Fibroblast of pulmonary artery (primary cell): ENCODE data around the gene B4GALNT4.

ENCODE experiments used
- DNase-seq: peaks from one replicate; pipeline ENCODE4 v3.0.0-alpha.2; 2010; ENCODE audit warnings: low read depth
- H3K4me3 ChIP-seq: replicated peaks from 2 replicates; pipeline ENCODE4 v1.5.1; 2011; ENCODE audit warnings: low read depth, mild to moderate bottlenecking, control low read depth, low read length, moderate library complexity
- TF ChIP-seq, protein P1 (sequence below): IDR thresholded peaks from 2 replicates; pipeline ENCODE4 v1.5.1; 2011; ENCODE audit warnings: mild to moderate bottlenecking, control low read depth, low read length, inconsistent platforms; ENCODE audit errors: missing control alignments

B4GALNT4 gene

DNA sequence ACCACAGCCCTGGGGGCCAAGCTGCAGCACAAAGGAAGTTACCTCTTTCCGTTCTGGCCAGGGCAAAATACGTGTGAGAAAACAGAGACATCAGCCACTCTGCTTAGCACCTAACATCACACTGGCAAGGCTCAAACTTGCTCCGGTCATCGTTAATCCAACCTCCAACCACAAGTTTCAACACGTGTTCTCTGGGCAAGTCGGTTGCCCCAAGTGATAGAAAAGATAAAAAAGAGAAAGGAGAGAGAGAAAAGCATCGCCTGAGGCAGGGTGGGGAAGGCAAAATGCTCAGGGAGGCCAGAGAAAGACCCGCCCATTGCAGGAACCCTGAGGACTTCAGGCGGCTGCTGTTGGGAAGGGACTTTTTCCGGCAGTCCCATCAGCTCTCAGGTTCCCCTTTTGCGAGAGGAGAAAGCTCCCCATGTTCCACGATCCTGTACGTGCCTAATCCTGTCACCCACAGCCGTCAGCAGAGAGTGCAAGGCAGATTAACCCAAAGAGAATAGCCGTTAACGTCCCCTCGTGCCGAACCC is 18.5 kb upstream of the B4GALNT4 start:
- DNase-seq = no peak
- TF ChIP-seq, protein P1, sequence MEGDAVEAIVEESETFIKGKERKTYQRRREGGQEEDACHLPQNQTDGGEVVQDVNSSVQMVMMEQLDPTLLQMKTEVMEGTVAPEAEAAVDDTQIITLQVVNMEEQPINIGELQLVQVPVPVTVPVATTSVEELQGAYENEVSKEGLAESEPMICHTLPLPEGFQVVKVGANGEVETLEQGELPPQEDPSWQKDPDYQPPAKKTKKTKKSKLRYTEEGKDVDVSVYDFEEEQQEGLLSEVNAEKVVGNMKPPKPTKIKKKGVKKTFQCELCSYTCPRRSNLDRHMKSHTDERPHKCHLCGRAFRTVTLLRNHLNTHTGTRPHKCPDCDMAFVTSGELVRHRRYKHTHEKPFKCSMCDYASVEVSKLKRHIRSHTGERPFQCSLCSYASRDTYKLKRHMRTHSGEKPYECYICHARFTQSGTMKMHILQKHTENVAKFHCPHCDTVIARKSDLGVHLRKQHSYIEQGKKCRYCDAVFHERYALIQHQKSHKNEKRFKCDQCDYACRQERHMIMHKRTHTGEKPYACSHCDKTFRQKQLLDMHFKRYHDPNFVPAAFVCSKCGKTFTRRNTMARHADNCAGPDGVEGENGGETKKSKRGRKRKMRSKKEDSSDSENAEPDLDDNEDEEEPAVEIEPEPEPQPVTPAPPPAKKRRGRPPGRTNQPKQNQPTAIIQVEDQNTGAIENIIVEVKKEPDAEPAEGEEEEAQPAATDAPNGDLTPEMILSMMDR = no peak
- H3K4me3 ChIP-seq = no peak overlapping the region

DNA sequence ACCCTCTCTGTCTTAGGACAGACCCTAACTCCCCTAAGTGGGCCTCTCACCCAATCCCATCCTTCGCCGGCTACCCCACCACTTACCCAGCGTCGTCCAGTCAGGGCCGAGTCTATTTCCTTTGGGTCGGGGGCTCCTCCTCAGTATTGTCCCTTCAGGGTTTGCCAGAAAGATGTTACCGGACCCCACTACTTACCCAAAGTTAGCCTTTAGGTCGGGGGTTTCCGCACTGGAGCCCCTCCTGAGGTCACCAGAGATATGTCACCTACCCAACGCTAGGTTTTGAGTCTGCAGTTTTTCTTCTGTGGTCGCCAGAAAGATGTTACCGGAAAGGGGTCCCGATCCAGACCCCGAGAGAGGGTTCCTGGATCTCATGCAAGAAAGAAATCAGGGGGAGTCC is 17.9 kb upstream of the B4GALNT4 start:
- no peak for DNase-seq
- H3K4me3 ChIP-seq = no peak overlapping the region
- TF ChIP-seq, protein P1 = no peak

DNA sequence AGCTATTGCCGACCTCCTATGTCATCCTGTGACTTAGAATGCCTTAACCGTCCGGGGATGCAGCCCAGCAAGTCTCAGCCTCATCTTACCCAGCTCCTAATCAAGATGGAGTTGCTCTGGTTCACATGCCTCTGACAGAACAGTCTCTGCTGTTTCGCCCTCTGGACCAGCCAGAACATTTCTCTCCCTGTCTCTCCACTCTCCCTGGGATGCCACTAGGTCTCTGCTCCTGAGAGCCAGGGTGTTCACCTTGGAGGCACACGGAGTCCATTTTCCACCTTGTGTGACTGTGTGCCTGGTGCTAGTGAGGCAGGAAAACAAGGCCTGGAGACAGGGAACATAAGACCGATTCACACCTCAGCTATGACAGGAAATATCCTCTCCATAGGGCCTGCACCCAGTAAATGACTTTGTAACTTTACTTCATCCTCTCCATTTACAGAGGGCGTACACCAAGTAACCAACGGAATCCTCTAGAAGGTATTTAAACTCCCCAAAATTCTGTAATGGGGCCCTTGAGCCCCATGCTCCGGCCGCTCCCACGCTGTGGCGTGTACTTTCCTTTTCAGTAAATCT is 16.8 kb upstream of the B4GALNT4 start:
- H3K4me3 ChIP-seq = no peak overlapping the region
- no peak for DNase-seq
- TF ChIP-seq, protein P1 = no peak

DNA sequence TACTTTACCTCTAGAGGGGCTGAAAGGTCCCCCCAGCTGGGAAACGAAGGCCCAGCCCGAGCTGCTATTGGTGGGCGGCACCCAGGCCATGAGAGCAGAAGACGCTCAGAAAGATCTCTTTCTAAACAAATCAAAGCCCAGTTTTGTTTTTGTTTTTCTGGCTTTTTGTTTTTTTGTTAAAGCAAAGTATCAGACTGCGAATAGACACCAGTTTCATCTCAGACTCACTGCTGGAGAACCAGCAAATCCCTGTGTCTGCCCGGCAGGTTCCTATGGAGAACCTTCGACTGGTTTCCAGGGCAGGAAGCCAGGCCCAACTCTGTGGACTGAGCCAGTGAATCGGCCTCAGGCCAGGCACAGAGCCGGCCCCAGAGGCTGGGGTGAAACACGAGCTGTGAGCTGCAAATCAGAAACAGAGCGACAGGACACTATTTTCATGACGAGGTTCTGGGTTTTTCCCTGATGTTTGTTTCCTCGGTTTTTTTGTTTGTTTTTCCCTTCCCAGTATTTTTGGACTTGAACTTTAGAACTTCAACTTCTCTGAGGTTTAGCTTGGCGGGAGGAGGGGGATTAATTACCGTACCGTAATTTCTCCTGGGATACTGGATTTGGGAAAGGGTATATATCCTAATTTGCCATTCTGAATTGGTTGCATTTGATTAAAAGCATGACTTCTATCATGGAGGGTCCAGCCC is 16.0 kb upstream of the B4GALNT4 start:
- DNase-seq = peak; percentile 84
- H3K4me3 ChIP-seq = no peak overlapping the region
- TF ChIP-seq, protein P1 = no peak

DNA sequence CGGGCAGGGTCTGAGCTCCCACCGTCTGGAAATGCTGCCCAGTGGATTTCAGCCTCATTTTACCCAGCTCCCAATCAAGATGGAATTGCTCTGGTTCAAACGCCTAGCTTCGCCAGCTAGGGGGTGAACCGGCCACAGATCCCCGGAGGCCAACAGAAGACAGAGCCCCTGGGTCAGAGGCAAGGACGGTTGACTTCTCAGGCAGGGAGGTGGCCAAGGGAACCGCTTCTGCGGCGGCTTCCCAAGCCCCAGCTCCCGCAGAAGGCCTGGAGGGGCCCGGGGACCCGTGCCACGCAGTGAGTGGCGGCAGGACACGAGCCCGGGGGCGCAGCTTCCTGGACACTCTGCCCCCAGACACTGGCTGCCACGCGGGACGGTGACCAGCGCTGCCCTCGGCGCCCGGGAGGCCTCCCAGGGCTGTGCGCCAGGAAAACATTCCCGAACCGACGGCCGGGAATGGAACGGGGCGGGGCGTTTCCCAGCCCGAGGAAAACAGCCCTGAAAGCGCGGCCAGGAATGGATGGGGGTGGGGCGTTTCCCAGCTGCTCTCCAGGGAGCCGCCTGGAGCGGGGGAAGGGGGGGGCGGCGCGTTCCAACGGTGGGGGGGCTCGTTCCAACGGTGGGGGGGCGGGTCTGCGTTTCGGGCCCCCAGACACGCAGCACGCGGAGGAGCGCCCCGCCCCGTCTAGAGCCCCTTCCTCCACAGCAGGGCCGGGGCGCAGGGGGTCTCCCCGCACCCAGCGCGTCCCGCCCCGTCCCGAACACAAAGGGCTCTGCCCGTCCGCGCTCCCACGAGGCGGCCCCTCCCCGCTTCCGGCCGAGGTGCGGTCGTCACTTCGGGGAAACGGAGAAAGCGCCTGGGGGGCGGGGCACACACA is 13.5 kb upstream of the B4GALNT4 start:
- H3K4me3 ChIP-seq = peak overlapping the region; percentile 37
- TF ChIP-seq, protein P1 = no peak
- DNase-seq = peak; percentile 99

DNA sequence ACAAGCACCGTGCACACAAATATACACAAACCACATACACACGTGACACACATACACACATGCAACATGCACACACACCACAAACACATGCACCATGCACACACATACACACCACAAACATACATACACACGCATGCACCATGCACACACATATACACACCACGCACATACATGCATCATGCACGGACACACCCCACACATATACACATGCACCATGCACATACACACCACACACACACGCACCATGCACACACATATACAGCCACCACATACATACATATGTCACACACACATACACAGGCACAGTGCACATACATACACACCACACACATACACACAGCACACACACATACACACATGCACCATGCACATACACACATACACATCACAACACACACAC is 12.7 kb upstream of the B4GALNT4 start:
- DNase-seq = no peak
- TF ChIP-seq, protein P1 = no peak
- H3K4me3 ChIP-seq = no peak overlapping the region
